ENCODE measurements around the gene PDPK1.
"Not testable (repeated sequence)": the region's sequence is repeated elsewhere in the genome, so short reads cannot be mapped to it uniquely, and the experiment has no call there.

- not testable (repeated sequence) for TF ChIP-seq CTCF, POLR2A (IDR thresholded peaks at IDR 0.05)
These were observed 29.7 kb downstream of the PDPK1 start for GRCh38 chr16:2567506-2567905.

Measured in lower leg skin (tissue), 3 donors.